ENCODE results near the gene LEKR1.

DNA sequence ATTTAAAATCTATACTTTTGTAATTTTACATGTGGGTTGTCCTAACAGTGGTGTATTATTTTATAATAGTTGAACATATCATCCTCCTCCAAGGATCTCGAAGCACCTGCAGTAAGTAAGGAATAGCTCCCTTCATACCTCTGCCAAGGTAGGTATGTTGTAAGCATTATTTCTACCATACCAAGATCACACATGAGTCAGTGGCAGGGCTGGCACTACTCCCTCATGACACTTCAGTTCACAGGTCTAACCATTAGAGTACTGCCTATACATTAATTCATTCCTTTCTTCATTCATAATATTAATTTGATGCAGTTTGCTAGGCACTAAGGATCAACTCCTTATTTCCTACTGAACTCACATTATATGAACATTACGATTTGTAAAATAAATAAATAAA, 11.9 kb upstream of the LEKR1 start:
- TF ChIP-seq EZH2 (IDR thresholded peaks at IDR 0.05): no peak
- no peak for TF ChIP-seq POLR2AphosphoS5 (IDR thresholded peaks at IDR 0.05; ENCODE audit: borderline replicate concordance, low read depth, low read length)

Data from SK-N-MC (cell line).